PC-3 (cell line): ENCODE results near the gene SETBP1. TPM values are rescaled to one million over a fixed set of nuclear protein-coding genes. Genes with fewer than 3 reads are reported as not detected.

Source experiments
- ATAC-seq: fragments of 200-7000 bp; cut with Tn5 transposase; 2 replicates; pipeline ENCODE4 v1.9.1; 2020; ENCODE audit warnings: mild to moderate bottlenecking, moderate library complexity
- BruUV-seq: library from RNA; stranded (reverse); fragments of 400-500 nt; replicated peaks from 2 replicates; lab custom pipeline; 2021; lab: Mats Ljungman, UMichigan
- CTCF ChIA-PET: fragments of 300-600 bp; sonication (Branson Sonifier 250); formaldehyde crosslinking; loops from one replicate; lab custom pipeline; 2022; ENCODE audit warnings: antibody characterized with exemption; lab: Charles Lee
- POLR2A ChIA-PET: fragments of 300-600 bp; sonication (Branson Sonifier 250); formaldehyde crosslinking; loops from one replicate; lab custom pipeline; 2022; ENCODE audit warnings: antibody characterized with exemption; ENCODE audit not compliant: unreplicated experiment; lab: Charles Lee
- DNase-seq: peaks from one replicate; pipeline ENCODE4 v3.0.0-alpha.2; 2015
- H2AFZ ChIP-seq: fragments of 300-600 bp; sonication (generic); 2 replicates; pipeline ENCODE4 v1.6.0; 2016; ENCODE audit warnings: antibody characterized with exemption, low read length
- H3F3A ChIP-seq: fragments of 300-600 bp; sonication (generic); one replicate; pipeline ENCODE4 v1.6.0; 2017; ENCODE audit warnings: antibody characterized with exemption, low read length, control low read depth, mild to moderate bottlenecking; ENCODE audit not compliant: unreplicated experiment
- H3K27ac ChIP-seq: fragments of 300-600 bp; sonication (generic); 2 replicates; pipeline ENCODE4 v1.5.1; 2016; ENCODE audit warnings: mild to moderate bottlenecking, low read length
- H3K27me3 ChIP-seq: fragments of 300-600 bp; sonication (generic); 2 replicates; pipeline ENCODE4 v1.6.1; 2016; ENCODE audit warnings: low read length, mixed read lengths
- H3K36me3 ChIP-seq: fragments of 300-600 bp; sonication (generic); 2 replicates; pipeline ENCODE4 v1.6.1; 2016; ENCODE audit warnings: low read depth, mixed run types, low read length, mixed read lengths
- H3K4me1 ChIP-seq: fragments of 300-600 bp; sonication (generic); 2 replicates; pipeline ENCODE4 v1.5.1; 2016; ENCODE audit warnings: low read length; ENCODE audit not compliant: insufficient read depth
- H3K4me2 ChIP-seq: fragments of 300-600 bp; sonication (generic); 2 replicates; pipeline ENCODE4 v1.6.0; 2016; ENCODE audit warnings: low read length
- H3K4me3 ChIP-seq: fragments of 300-600 bp; sonication (generic); 2 replicates; pipeline ENCODE4 v1.5.1; 2016; ENCODE audit warnings: mild to moderate bottlenecking, low read length, mixed read lengths
- H3K79me2 ChIP-seq: fragments of 300-600 bp; sonication (generic); 2 replicates; pipeline ENCODE4 v1.6.1; 2017; ENCODE audit warnings: low read length, mixed read lengths
- H3K9ac ChIP-seq: fragments of 300-600 bp; sonication (generic); 2 replicates; pipeline ENCODE4 v1.6.0; 2016; ENCODE audit warnings: mild to moderate bottlenecking, low read length
- H3K9me2 ChIP-seq: fragments of 300-600 bp; sonication (generic); replicated peaks from 2 replicates; pipeline ENCODE4 v1.6.1; 2016; ENCODE audit warnings: mixed run types, low read length, mixed read lengths
- H3K9me3 ChIP-seq: fragments of 300-600 bp; sonication (generic); 2 replicates; pipeline ENCODE4 v1.6.1; 2016; ENCODE audit warnings: low read length, mixed read lengths
- H4K20me1 ChIP-seq: fragments of 300-600 bp; sonication (generic); 2 replicates; pipeline ENCODE4 v1.6.1; 2016; ENCODE audit warnings: low read length, mixed read lengths
- CTCF ChIP-seq: fragments of 300-600 bp; sonication (generic); conservative IDR thresholded peaks from 2 replicates; pipeline ENCODE4 v1.5.1; 2017; ENCODE audit warnings: antibody characterized with exemption, low read depth, mild to moderate bottlenecking, low read length
- EZH2 ChIP-seq: fragments of 300-600 bp; sonication (generic); IDR thresholded peaks from one replicate; pipeline ENCODE4 v1.6.1; 2017; ENCODE audit warnings: antibody characterized with exemption, mild to moderate bottlenecking, low read length; ENCODE audit not compliant: unreplicated experiment
- EZH2phosphoT487 ChIP-seq: fragments of 300-600 bp; sonication (generic); IDR thresholded peaks from 2 replicates; pipeline ENCODE4 v1.6.1; 2018; ENCODE audit warnings: mild to moderate bottlenecking, antibody characterized with exemption, low read length, borderline replicate concordance
- intact Hi-C: fragments of 100-400 bp; cut with micrococcal nuclease; formaldehyde crosslinking; loops from 2 replicates; pipeline ENCODE4 v1.9.0; 2023
- total RNA-seq: library from RNA; depleted of rRNA; stranded (reverse); fragments of >200 nt; gene quantifications from 2 replicates; pipeline ENCODE4 v1.2.3, GENCODE V29; 2014

SETBP1 gene
- total RNA-seq, 1 experiment from 2014 or later, result 2.3 TPM

DNA sequence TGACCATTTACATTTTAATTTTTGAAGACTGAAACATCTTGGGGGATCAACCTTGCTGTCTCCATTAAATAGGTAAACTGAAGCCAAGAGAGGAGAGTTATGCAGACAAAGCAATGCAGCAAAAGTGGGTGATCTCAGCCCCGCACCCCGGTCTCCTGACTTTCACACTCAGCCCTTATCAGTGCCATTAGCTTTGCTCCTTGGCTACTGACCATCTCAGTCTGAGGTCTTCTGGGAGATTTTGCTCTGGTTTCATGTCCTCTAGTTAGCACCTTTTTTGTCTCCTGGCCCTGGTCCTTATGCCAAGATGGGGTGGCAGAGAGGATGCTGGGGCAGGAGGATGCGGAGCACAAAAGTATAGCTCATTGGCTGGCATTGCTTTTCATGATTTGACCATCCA, 61.4 kb downstream of the SETBP1 start:
- ChIA-PET POLR2A (no interaction called here), CTCF (no interaction called here)
- Histone ChIP-seq H3K27ac (no peak overlapping the region), H2AFZ (no peak overlapping the region), H3K4me3 (no peak overlapping the region), H3K4me2 (no peak overlapping the region), H3K27me3 (no peaks in the 10 kb centered on the region), H3K79me2 (no peaks in the 10 kb centered on the region), H3K4me1 (no peaks in the 10 kb centered on the region; the same call in 1 of the 2 replicates), H3K36me3 (no peaks in the 10 kb centered on the region), H3K9ac (no peak overlapping the region), H3K9me2 (no peaks in the 10 kb centered on the region), H3F3A (no peaks in the 10 kb centered on the region), H4K20me1 (no peaks in the 10 kb centered on the region), H3K9me3 (no peaks in the 10 kb centered on the region)
- ATAC-seq (no peak), DNase-seq (no peak)
- intact Hi-C loops, result no loop called here
- BruUV-seq, result no TSS peak
- TF ChIP-seq CTCF, result no peak
- no peak for TF ChIP-seq EZH2
- no peak for TF ChIP-seq EZH2phosphoT487

DNA sequence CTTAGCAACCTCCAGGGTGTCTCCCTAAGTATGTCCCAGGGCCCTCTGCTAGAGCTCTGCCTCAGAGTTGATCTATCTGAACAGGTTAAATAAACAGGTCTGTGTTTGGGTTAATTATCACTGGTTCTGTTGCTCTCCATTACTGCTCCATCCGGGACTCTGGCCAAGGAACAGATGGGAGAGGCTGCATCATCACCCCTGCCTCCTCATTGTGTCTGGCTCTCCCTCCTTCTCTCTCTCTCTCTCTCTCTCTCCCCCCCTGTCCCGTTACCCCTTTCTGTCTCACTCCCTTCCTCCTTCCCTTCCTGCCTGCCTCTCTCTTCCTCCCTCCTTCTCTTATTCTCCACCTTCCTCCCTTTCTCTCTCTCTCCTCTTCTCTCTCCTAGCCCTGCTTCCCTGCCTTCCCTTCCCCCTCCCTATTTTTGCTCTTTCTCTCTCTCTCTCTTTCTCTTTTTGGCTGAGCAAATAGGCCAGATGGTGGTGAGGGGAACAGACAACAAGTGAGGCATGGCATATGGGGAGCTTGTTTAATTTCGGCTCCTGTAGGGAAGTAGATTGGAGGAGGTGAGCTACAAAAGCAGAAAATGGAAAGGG, 62.1 kb downstream of the SETBP1 start:
- BruUV-seq, result no TSS peak
- no peak for ATAC-seq
- POLR2A ChIA-PET, result no interaction called here

More for the DNA sequence above, 62.1 kb downstream of the SETBP1 start:
- H3K27ac ChIP-seq, result no peak overlapping the region
- H3K9me2 ChIP-seq, result no peaks in the 10 kb centered on the region
- no peaks in the 10 kb centered on the region for H4K20me1 ChIP-seq
- H3K36me3 ChIP-seq, result no peaks in the 10 kb centered on the region
- H2AFZ ChIP-seq, result no peak overlapping the region
- no peaks in the 10 kb centered on the region for H3K27me3 ChIP-seq
- TF ChIP-seq EZH2phosphoT487, result no peak
- TF ChIP-seq EZH2, result no peak
- no peak for TF ChIP-seq CTCF
- CTCF ChIA-PET, result no interaction called here
- intact Hi-C loops, result no loop called here
- H3K4me2 ChIP-seq, result no peak overlapping the region
- no peaks in the 10 kb centered on the region for H3F3A ChIP-seq
- no peak overlapping the region for H3K9ac ChIP-seq
- no peak overlapping the region for H3K4me3 ChIP-seq
- H3K4me1 ChIP-seq, result no peaks in the 10 kb centered on the region; the same call in 1 of the 2 replicates
- H3K79me2 ChIP-seq, result no peaks in the 10 kb centered on the region
- H3K9me3 ChIP-seq, result no peaks in the 10 kb centered on the region
- DNase-seq, result no peak
